Stimulated activated CD8-positive, alpha-beta memory T cell treated with anti-CD3 and anti-CD28 coated beads, Interleukin-12 subunit alpha, Interleukin-12 subunit beta, amount 100 ng/mL, for 24 hours (primary cell): Measurements from ENCODE around the gene CFAP410.

Experiments used
- DNase-seq: peaks from one replicate; pipeline ENCODE4 v3.0.0-alpha.2; 2020; ENCODE audit errors: extremely low read depth

Gene CFAP410

GRCh38 chr21:44331650-44332307 is 7.4 kb downstream of the CFAP410 start:
- DNase-seq: no peak

DNA sequence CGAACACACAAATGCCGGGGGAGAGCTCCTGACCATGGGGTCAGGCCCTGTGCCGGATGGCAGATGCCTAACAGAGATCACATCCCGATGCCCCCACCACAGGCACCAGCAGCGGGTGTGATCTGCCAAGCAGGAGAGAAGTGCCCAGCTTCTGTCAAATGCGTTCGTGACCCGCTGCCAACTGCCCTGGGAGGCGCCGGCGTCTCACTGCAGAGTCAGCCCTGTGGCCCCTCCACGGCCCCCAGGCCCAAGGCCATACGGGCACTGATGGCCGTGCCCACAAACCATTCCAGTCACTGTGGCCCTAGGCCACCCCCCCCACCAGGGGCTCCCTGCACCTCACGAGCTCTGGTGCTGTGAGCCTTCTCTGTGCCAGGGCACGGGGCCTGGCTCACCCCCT is 8.0 kb downstream of the CFAP410 start:
- DNase-seq: no peak

DNA sequence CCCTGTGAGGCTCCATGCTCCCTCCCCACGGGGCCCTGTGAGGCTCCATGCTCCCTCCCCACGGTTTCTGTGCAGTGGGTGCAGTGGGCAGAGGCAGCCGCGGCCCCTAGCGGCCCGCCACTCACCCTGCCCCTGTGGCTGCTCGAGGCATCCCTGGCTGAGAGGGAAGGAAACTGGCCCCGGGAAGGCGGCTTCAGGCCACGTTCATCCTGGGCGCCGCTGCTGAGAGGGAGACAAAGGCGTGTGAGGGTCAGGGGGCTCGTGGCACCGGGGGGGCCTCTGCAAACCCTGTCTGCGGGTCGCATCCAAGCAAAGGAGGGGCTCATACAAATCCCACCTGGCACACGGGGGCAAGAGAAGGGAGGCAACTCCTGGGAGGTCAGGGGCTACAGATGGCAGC is 8.5 kb downstream of the CFAP410 start:
- no peak for DNase-seq

DNA sequence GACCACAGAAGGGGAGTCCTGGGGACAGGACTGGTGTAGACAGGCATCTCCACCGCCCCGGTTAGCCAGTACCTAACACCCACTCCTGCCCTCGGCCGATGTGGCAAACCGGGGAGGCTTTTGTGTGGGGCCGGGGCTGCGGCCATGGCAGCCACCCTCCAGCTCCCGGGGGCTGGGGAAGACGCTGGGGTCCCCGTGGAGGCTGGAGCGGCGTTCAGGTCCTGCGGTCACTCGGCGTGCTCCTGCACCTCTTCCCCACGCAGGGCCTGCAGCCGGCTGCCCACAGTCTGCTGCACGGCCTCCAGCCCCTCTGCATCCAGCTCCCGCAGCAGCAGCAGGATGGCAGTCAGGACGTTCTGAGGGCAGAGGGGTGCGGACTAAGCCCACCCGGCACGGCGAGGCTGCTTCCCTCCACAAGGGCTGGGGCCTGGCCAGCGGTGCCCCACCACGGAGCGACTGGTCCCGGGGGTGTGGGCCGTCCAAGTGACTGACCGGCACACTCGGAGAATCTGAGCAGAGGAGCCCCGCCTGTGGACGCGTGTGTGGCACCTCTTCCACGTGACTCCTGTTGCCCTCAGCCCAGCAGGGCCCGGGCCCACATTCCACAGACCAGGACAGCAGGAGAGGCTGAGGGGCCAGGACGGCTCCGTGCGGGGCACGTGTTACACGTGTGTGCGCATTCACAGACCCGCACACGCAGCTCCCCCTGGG is 9.1 kb downstream of the CFAP410 start:
- DNase-seq: no peak

DNA sequence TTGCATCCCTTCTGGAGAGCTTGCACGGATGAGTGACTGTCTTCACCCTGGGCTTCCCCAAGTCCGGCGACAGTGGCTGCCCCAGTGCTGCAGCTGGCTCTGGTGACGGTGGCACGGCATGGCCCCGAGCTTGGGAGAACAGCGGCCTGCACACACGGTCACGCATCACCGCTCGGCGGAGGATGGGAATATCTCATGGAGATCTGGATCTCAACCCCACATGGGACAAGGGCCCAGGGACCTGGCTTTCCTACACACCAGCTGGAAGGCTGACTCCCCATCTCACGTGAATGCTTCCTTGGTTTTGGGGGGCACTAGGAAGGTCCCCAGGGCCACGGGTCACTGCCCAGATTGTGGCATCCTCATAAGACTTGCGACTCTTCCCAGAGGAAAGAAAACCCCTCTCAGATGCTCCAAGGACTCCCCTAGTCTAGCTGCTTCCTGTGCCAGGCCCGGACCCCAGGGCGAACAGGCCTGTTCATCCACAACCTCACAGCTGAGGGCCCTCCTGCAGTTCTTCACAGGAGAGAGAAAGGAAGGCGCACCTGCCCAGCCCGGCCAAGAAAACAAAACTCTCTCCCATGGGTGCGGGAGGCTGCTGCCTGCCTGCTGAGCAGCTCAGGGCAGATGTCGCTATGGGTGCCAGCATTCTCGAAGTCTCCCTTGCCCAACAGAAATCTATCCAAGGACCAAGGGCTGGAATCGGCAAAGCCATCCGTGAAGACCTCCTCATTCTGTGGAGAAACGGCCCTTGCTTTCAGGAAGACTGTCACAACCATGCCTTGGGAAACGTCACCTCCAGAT is 9.9 kb downstream of the CFAP410 start:
- no peak for DNase-seq

DNA sequence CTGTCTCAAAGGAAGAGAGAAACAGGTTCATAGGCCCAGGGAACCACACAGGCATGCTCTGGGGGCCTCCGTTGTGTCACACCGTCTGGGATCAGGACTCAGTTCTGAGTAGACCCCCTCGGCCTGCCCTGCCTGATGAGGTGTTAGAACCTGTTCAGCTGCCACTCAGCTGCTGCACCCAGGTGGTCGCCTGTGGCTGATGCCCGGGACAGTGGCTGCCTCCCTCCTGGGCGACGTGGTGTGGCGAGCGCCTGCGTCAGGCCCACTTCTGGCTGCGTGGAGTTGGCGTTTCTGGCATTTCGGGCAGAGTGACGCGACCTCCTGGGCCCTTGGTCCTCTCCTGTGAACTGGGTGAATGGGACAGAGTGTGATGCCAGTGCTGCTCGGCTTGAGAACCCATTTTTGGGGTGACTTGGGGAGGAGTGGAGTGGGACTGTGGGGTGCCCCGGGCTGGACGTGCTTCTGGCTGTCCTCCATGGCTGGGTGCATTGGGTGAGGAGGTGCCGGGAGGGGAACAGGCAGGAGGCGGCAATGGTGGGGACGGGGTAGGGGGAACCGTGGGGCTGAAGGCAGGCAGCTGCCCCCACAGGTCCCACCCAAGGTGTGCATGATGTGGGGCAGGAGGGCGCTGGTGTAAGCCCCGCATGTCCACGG is 10.8 kb downstream of the CFAP410 start:
- no peak for DNase-seq

DNA sequence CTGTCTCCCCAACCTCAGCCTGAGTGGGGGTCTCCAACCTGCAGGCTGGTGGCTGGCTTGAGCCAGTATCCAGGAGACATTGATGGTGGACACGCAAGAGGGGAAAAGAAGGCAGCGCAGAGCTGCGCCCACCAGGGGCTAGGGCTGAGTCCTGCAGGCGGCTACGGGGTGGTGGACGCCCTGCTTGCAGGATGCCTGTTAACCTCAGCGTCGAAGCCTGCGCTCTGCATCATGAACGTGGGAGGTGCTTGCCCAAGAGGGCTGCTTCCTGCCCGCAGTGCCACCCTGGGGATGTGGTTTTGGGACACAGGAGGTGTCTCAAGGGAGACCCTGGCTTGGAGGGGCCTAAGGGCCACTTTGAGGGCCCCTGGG is 11.6 kb downstream of the CFAP410 start:
- DNase-seq: no peak

DNA sequence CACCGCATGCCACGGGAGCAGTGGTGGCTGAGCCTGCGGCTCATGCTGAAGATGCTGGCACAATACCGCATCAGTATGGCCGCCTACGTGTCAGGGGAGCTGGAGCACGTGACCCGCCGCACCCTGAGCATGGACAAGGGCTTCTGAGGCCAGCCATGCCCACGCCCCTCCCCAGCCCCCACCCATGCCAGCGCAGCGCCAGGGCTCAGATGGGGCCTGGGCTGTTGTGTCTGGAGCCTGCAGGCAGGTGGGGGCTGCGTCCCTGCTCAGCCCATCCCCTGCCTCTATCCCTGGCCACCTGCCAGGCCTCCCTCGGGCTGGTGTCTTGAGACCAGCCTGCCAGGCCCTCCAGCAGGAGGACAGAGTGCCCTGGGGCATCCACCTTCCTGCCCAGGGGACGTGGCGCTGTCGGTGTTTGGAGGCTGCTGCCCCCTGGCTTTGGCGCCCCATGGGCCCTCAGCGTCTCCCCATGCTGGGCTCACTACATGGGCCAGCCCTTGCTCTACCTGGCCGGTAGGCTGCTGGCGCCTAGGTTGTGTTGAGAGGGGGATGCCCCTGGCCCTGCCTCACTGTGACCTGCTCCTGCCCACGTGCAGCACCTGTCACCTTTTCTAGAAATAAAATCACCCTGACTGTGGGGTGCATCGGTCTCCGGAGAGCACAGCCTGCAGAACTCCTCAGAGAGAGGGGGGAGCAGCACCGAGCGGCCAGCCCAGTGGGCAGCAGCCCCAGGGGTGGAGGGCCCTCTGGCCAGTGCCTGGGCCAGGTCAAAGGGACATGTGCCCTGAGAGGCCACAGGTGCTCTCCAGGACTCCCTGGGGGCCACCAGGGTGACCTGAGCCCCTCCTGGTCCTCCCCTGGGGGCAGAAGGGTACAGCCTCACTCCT is 12.2 kb downstream of the CFAP410 start:
- no peak for DNase-seq

- no peak for DNase-seq
Observed at GRCh38 chr21:44326272-44326647, 12.9 kb downstream of the CFAP410 start.

- no peak for DNase-seq
Observed at GRCh38 chr21:44325386-44326271, 13.6 kb downstream of the CFAP410 start.

DNA sequence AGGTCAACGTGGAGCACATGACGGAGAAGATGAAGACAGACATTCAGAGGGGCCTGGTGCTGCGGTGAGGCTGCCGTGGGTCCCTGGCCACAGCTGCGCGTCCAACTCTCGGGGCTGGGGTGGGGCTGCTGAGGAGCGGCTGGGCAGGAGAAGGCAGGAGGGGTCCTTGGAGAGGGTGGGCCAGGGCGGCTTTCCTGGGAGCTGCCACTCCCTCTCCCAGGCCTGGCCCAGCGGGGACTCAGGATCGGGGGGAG is 14.4 kb downstream of the CFAP410 start:
- no peak for DNase-seq

GRCh38 chr21:44324106-44324853 is 14.9 kb downstream of the CFAP410 start:
- no peak for DNase-seq

- no peak for DNase-seq
Observed at GRCh38 chr21:44323591-44323990, 15.6 kb downstream of the CFAP410 start.

DNA sequence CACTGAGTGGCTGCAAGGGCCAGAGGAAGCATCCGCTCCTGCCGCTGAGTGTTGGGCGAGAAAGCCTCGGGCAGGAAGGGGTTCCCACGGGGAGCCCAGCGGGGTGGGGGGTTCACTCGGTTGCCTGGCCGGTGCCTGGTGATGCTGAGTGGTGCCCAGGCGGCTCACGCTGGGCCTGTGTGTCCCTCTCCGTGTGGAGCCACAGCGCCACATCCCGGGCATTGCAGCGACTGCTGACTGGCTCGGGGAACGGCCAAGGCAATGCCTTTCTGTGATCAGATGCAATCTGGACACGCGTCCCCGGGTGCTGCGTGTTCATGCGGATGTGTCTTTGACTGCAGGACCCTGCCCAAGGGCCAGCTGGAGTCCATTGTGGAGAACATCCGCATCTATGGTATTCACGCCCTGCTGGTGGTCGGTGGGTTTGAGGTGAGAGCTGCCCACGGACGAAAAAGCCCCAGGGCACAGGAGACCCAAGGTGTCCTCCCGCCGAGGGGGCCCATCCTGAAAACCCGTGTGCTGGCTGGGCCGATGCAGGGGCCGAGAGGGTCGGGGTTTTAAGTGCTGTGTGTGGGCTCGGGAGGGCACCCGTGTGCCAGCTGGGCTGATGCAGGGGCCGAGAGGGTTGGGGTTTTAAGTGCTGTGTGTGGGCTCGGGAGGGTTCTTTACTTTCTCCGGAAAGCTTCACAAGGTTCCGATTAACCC is 16.4 kb downstream of the CFAP410 start:
- no peak for DNase-seq

- DNase-seq: no peak
Observed at GRCh38 chr21:44321846-44322450, 17.2 kb downstream of the CFAP410 start.

DNA sequence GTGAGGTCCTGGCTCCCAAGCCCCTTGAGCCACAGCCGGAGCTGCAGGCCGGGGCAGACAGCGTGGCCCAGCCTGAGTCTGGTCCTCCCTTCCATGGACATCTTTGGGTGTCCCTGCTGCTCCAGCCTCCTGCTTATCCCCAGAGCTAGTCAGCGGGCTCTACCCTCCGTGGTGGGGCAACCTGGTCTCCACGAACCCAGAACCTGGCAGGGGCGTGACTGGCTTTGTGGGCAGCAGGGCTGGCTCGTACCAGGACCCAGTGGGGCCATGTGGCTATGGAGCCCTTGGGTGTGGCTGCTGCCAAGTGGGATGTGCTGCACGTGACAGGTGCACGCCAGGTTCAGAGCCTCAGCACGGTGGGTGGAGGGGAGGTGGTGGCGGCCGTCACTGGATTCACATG is 18.3 kb downstream of the CFAP410 start:
- no peak for DNase-seq

GRCh38 chr21:44319407-44320065 is 19.7 kb downstream of the CFAP410 start:
- DNase-seq: no peak
